Raji (cell line): ENCODE results near the gene CCT3.

Experiments
- POLR2A ChIP-seq: IDR thresholded peaks from 2 replicates; pipeline ENCODE4 v1.6.1; 2011; ENCODE audit warnings: low read depth, low read length, control low read depth; ENCODE audit not compliant: insufficient read depth

Gene CCT3

GRCh38 chr1:156344409-156344808, 6.3 kb upstream of the CCT3 start:
- TF ChIP-seq POLR2A = no peak

- TF ChIP-seq POLR2A = no peak
Observed at GRCh38 chr1:156342166-156342955, 4.3 kb upstream of the CCT3 start.

- no peak for TF ChIP-seq POLR2A
Observed at GRCh38 chr1:156337888-156338179, 258 bp downstream of the CCT3 start.

- TF ChIP-seq POLR2A = no peak
Observed at GRCh38 chr1:156337052-156337887, 822 bp downstream of the CCT3 start.

- no peak for TF ChIP-seq POLR2A
Observed at GRCh38 chr1:156336242-156336641, 1.9 kb downstream of the CCT3 start.

DNA sequence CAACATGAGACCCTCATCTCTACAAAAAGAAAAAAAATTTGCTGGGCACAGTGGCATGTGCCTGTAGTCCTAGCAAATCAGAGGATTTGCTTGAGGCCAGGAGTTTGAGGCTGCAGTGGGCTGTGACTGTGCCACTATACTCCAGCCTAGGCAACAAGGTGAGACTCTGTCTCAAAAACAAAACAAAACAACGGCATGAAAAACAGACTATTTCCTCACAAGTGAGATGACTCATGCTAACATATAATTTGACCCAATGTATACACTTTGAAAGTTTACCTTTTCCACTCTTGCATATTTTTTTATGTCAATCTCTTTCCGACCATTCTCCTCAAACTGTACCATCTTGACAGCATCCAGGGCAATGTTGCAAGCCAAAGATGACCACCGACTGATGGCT, 17.5 kb downstream of the CCT3 start:
- no peak for TF ChIP-seq POLR2A

DNA sequence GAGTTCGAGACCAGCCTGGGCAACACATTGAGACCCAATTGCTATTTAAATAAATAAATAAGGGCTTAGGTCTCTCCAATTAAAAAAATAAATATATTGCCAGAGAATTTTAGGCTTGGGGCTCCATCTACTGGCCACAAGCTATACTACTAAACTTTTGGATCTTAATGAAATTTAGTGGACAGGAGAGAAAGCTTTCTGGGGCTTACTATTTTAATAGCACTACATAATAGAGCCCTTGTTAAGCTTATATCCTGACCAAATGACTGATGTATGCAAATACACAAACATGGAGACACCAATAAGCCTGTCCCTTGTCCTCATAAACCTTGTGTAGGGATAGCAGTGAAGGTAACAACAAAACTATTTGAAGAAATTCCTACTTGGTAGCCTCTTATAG, 18.4 kb downstream of the CCT3 start:
- no peak for TF ChIP-seq POLR2A

DNA sequence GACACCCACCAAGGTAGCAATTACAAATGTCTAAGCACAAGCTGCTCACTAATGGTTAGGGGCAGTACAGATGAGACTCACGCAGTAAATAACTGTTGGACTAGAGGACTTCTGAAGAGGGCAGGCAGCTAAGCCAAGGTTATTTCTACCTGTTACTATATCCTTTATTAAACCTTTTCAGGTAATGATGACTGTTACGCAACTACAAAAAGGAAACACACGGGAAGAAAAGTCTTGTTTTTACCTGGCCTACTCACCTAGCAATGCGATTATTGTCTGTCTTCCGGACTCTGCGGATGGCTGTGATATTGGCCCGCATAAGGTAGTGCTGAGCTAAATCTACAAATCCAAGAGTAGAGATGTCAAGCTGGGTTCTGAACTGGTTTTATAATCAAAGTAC, 21.2 kb downstream of the CCT3 start:
- TF ChIP-seq POLR2A = no peak

DNA sequence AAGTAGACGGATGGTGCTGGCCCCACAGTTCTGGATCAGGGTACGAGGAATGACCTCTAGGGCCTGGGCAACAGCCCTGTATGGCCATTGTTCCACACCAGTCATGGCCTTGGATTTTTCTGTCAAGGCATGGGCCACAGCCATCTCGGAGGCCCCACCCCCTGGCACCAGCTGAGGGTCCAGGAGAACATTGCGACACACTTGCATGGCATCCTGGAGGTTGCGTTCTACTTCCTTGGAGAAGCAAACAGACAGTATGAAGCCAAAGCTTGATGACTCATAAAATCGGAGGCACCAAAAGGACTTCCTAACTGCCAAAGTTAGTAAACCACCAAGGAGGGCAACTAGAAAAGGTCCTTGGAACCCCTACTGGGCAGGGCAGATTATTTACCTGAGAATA, 27.1 kb downstream of the CCT3 start:
- no peak for TF ChIP-seq POLR2A

GRCh38 chr1:156308078-156308477, 30.0 kb downstream of the CCT3 start:
- TF ChIP-seq POLR2A = no peak

- TF ChIP-seq POLR2A = no peak
Observed at GRCh38 chr1:156305215-156305614, 32.9 kb downstream of the CCT3 start.

- no peak for TF ChIP-seq POLR2A
Observed at GRCh38 chr1:156303241-156303640, 34.9 kb downstream of the CCT3 start.

GRCh38 chr1:156298852-156299357, 39.2 kb downstream of the CCT3 start, which contains the start of gene VHLL:
TSS of gene VHLL (minus strand) at chr1:156299307. CDS start at chr1:156299189, 118 bp downstream.
- TF ChIP-seq POLR2A = no peak

DNA sequence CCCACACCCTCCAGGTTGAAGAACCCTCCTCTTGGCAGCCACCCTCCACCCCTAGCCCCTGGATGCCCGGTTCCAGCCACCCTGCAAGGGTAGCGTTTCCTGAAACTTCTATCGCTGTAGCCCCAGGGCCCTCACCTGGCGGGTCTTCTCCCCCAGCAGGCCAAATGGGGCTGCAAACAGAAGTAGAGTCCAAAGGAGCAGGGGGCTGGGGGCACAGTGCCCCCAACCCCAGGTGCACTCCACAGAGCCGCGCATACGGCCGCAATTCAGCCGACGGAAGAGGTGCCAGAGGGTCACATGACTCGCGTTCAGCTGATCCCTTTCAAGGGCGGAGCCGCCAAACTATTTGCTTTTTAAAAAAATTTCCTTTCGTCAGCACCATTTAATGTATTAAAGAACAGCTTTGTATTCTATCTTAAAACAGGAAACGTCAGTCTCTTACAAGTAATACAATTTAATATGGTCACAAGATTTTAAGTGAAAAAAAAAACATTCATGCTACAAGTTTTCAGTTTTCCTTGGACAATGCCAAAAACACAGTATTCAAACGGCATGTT, 42.6 kb downstream of the CCT3 start, which contains the start of gene GLMP:
TSS of gene GLMP (minus strand) at position 289 of the 557 bp plus-strand sequence. CDS start at position 255, 34 bp downstream.
- peak; percentile 35; the same call in 1 of the 2 replicates for TF ChIP-seq POLR2A

GRCh38 chr1:156293895-156294294, 44.2 kb downstream of the CCT3 start:
- TF ChIP-seq POLR2A = no peak

- no peak for TF ChIP-seq POLR2A
Observed at GRCh38 chr1:156293098-156293434, 45.0 kb downstream of the CCT3 start.
